ENCODE results near the gene MYO5B. TPM values are rescaled to one million over a fixed set of nuclear protein-coding genes. Genes with fewer than 3 reads are reported as not detected.

The MYO5B gene
- total and polyA plus RNA-seq, 7 experiments from 2014 or later = 0.02 to 0.04 TPM; not detected in 5

GRCh38 chr18:50151926-50152325, 43.0 kb downstream of the MYO5B start:
- Mint-ChIP-seq H3K4me3 (no peak overlapping the region), H3K27ac (no peak overlapping the region), H3K9me3 (peaks cover 0 to 11% (median 6%) of the 10 kb centered on the region in 11 donors), H3K36me3 (no peaks in the 10 kb centered on the region), H3K27me3 (peaks cover 5 to 15% (median 9%) of the 10 kb centered on the region in 5 donors), H3K4me1 (no peaks in the 10 kb centered on the region)
- peaks cover 0 to 2% of the 10 kb centered on the region in 2 donors for H3K27me3 ChIP-seq (ENCODE audit: control insufficient read depth in 2 of 2, insufficient read depth in 2 of 2, low read length in 2 of 2)
- intact Hi-C loops (cut with micrococcal nuclease) = no loop called here
- ChIA-PET POLR2A (no interaction called here), CTCF (no interaction called here)
- H3K27ac ChIP-seq (ENCODE audit: low read depth, low read length) = no peak overlapping the region
- no peaks in the 10 kb centered on the region for H3K9me3 ChIP-seq (ENCODE audit: control insufficient read depth in 2 of 3, low read length in 3 of 3)
- H3K36me3 ChIP-seq (ENCODE audit: control insufficient read depth in 2 of 3, insufficient read depth in 3 of 3, low read length in 3 of 3) = no peaks in the 10 kb centered on the region
- no peak for DNase-seq
- no peak for ATAC-seq
- H3K4me3 ChIP-seq (ENCODE audit: low read length) = no peak overlapping the region
- no peaks in the 10 kb centered on the region for H3K4me1 ChIP-seq (ENCODE audit: control insufficient read depth in 2 of 2, insufficient read depth in 2 of 2, low read length in 2 of 2)

- CTCF ChIA-PET = no interaction called here
- ATAC-seq = no peak
- intact Hi-C loops (cut with micrococcal nuclease) = no loop called here
- Histone ChIP-seq H3K36me3 (ENCODE audit: control insufficient read depth in 2 of 3, insufficient read depth in 3 of 3, low read length in 3 of 3) (no peaks in the 10 kb centered on the region), H3K27me3 (ENCODE audit: control insufficient read depth in 2 of 2, insufficient read depth in 2 of 2, low read length in 2 of 2) (no peaks in the 10 kb centered on the region), H3K27ac (ENCODE audit: low read depth, low read length) (no peak overlapping the region), H3K9me3 (ENCODE audit: control insufficient read depth in 2 of 3, low read length in 3 of 3) (no peaks in the 10 kb centered on the region), H3K4me3 (ENCODE audit: low read length) (no peak overlapping the region), H3K4me1 (ENCODE audit: control insufficient read depth in 2 of 2, insufficient read depth in 2 of 2, low read length in 2 of 2) (no peaks in the 10 kb centered on the region)
- H3K4me1 Mint-ChIP-seq = no peaks in the 10 kb centered on the region
- no peak overlapping the region for H3K27ac Mint-ChIP-seq
- POLR2A ChIA-PET = no interaction called here
- H3K36me3 Mint-ChIP-seq = no peaks in the 10 kb centered on the region
- H3K4me3 Mint-ChIP-seq = no peak overlapping the region
- peaks cover 16 to 35% (median 33%) of the 10 kb centered on the region in 5 donors for H3K27me3 Mint-ChIP-seq
- no peak for DNase-seq
- peaks cover 0 to 11% (median 3%) of the 10 kb centered on the region in 11 donors for H3K9me3 Mint-ChIP-seq
Observed at GRCh38 chr18:50144540-50144939, 50.4 kb downstream of the MYO5B start.

GRCh38 chr18:50143886-50144285, 51.1 kb downstream of the MYO5B start:
- no peaks in the 10 kb centered on the region for H3K9me3 ChIP-seq (ENCODE audit: control insufficient read depth in 2 of 3, low read length in 3 of 3)
- Mint-ChIP-seq H3K36me3 (no peaks in the 10 kb centered on the region), H3K27me3 (peaks cover 16 to 41% (median 34%) of the 10 kb centered on the region in 5 donors), H3K27ac (no peak overlapping the region), H3K4me1 (no peaks in the 10 kb centered on the region), H3K9me3 (peaks cover 0 to 11% (median 3%) of the 10 kb centered on the region in 11 donors), H3K4me3 (no peak overlapping the region)
- ChIA-PET CTCF (no interaction called here), POLR2A (no interaction called here)
- no peak overlapping the region for H3K4me3 ChIP-seq (ENCODE audit: low read length)
- H3K36me3 ChIP-seq (ENCODE audit: control insufficient read depth in 2 of 3, insufficient read depth in 3 of 3, low read length in 3 of 3) = no peaks in the 10 kb centered on the region
- intact Hi-C loops (cut with micrococcal nuclease) = no loop called here
- H3K27ac ChIP-seq (ENCODE audit: low read depth, low read length) = no peak overlapping the region
- no peak for DNase-seq
- no peaks in the 10 kb centered on the region for H3K4me1 ChIP-seq (ENCODE audit: control insufficient read depth in 2 of 2, insufficient read depth in 2 of 2, low read length in 2 of 2)
- no peak for ATAC-seq
- no peaks in the 10 kb centered on the region for H3K27me3 ChIP-seq (ENCODE audit: control insufficient read depth in 2 of 2, insufficient read depth in 2 of 2, low read length in 2 of 2)

GRCh38 chr18:50143294-50143693, 51.7 kb downstream of the MYO5B start:
- H3K4me3 Mint-ChIP-seq = no peak overlapping the region
- Histone ChIP-seq H3K36me3 (ENCODE audit: control insufficient read depth in 2 of 3, insufficient read depth in 3 of 3, low read length in 3 of 3) (no peaks in the 10 kb centered on the region), H3K4me3 (ENCODE audit: low read length) (no peak overlapping the region), H3K4me1 (ENCODE audit: control insufficient read depth in 2 of 2, insufficient read depth in 2 of 2, low read length in 2 of 2) (no peaks in the 10 kb centered on the region), H3K27ac (ENCODE audit: low read depth, low read length) (no peak overlapping the region), H3K27me3 (ENCODE audit: control insufficient read depth in 2 of 2, insufficient read depth in 2 of 2, low read length in 2 of 2) (no peaks in the 10 kb centered on the region), H3K9me3 (ENCODE audit: control insufficient read depth in 2 of 3, low read length in 3 of 3) (no peaks in the 10 kb centered on the region)
- DNase-seq = no peak
- POLR2A ChIA-PET = no interaction called here
- H3K36me3 Mint-ChIP-seq = no peaks in the 10 kb centered on the region
- peaks cover 0 to 11% (median 3%) of the 10 kb centered on the region in 11 donors for H3K9me3 Mint-ChIP-seq
- H3K4me1 Mint-ChIP-seq = no peaks in the 10 kb centered on the region
- intact Hi-C loops (cut with micrococcal nuclease) = no loop called here
- peaks cover 16 to 45% (median 36%) of the 10 kb centered on the region in 5 donors for H3K27me3 Mint-ChIP-seq
- no peak overlapping the region for H3K27ac Mint-ChIP-seq
- CTCF ChIA-PET = no interaction called here
- no peak for ATAC-seq

GRCh38 chr18:50142441-50143120, 52.4 kb downstream of the MYO5B start:
- no peaks in the 10 kb centered on the region for H3K4me1 ChIP-seq (ENCODE audit: control insufficient read depth in 2 of 2, insufficient read depth in 2 of 2, low read length in 2 of 2)
- peaks cover 0 to 9% (median 2%) of the 10 kb centered on the region in 11 donors for H3K9me3 Mint-ChIP-seq
- no peaks in the 10 kb centered on the region for H3K36me3 ChIP-seq (ENCODE audit: control insufficient read depth in 2 of 3, insufficient read depth in 3 of 3, low read length in 3 of 3)
- H3K4me1 Mint-ChIP-seq = no peaks in the 10 kb centered on the region
- no peaks in the 10 kb centered on the region for H3K27me3 ChIP-seq (ENCODE audit: control insufficient read depth in 2 of 2, insufficient read depth in 2 of 2, low read length in 2 of 2)
- ATAC-seq (no peak), DNase-seq (no peak)
- H3K4me3 Mint-ChIP-seq = no peak overlapping the region
- peaks cover 16 to 43% (median 40%) of the 10 kb centered on the region in 5 donors for H3K27me3 Mint-ChIP-seq
- H3K36me3 Mint-ChIP-seq = no peaks in the 10 kb centered on the region
- ChIA-PET POLR2A (no interaction called here), CTCF (no interaction called here)
- intact Hi-C loops (cut with micrococcal nuclease) = no loop called here
- no peak overlapping the region for H3K4me3 ChIP-seq (ENCODE audit: low read length)
- H3K27ac ChIP-seq (ENCODE audit: low read depth, low read length) = no peak overlapping the region
- H3K27ac Mint-ChIP-seq = no peak overlapping the region
- H3K9me3 ChIP-seq (ENCODE audit: control insufficient read depth in 2 of 3, low read length in 3 of 3) = no peaks in the 10 kb centered on the region

- Mint-ChIP-seq H3K36me3 (no peaks in the 10 kb centered on the region), H3K4me1 (no peaks in the 10 kb centered on the region), H3K4me3 (no peak overlapping the region), H3K27me3 (peaks cover 14 to 46% (median 41%) of the 10 kb centered on the region in 5 donors), H3K27ac (no peak overlapping the region), H3K9me3 (peaks cover 0 to 6% (median 0%) of the 10 kb centered on the region in 11 donors)
- ChIA-PET CTCF (no interaction called here), POLR2A (no interaction called here)
- H3K27me3 ChIP-seq (ENCODE audit: control insufficient read depth in 2 of 2, insufficient read depth in 2 of 2, low read length in 2 of 2) = no peaks in the 10 kb centered on the region
- H3K4me3 ChIP-seq (ENCODE audit: low read length) = no peak overlapping the region
- DNase-seq (no peak), ATAC-seq (no peak)
- H3K4me1 ChIP-seq (ENCODE audit: control insufficient read depth in 2 of 2, insufficient read depth in 2 of 2, low read length in 2 of 2) = no peaks in the 10 kb centered on the region
- no peaks in the 10 kb centered on the region for H3K9me3 ChIP-seq (ENCODE audit: control insufficient read depth in 2 of 3, low read length in 3 of 3)
- no peak overlapping the region for H3K27ac ChIP-seq (ENCODE audit: low read depth, low read length)
- intact Hi-C loops (cut with micrococcal nuclease) = no loop called here
- no peaks in the 10 kb centered on the region for H3K36me3 ChIP-seq (ENCODE audit: control insufficient read depth in 2 of 3, insufficient read depth in 3 of 3, low read length in 3 of 3)
Observed at GRCh38 chr18:50138181-50139064, 56.5 kb downstream of the MYO5B start.

All from naive thymus-derived CD4-positive, alpha-beta T cell (primary cell).